ENCODE data around the gene CLDN18.

CLDN18 gene

DNA sequence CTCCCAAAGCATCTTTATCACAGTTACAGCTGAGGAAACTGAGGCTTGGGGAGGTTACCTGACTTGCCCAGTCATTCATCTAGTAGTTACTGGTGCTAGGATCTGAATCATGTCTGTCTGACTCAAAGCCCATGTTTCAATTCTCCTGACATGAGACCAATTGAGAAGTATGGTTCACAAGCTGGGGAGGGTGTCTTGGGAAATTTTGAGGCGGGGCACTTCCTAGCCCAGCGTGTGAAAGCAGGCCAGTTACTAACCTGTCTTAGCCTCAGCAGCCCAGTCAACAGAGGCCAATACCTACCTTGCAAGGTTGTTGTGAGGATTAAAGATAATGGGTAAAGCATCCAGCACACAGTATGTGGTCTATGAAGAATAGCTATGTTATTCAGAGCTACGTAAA is 37.0 kb downstream of the CLDN18 start:
- no peaks in the 10 kb centered on the region for H4K20me1 ChIP-seq (ENCODE audit: insufficient read depth, low read length)
- H3K9me2 ChIP-seq (ENCODE audit: low read depth, low read length), result no peaks in the 10 kb centered on the region
- no peak overlapping the region for H2AFZ ChIP-seq (ENCODE audit: low read length)
- no peaks in the 10 kb centered on the region for H3K36me3 ChIP-seq (ENCODE audit: insufficient read depth, low read length)
- H3K27ac ChIP-seq (ENCODE audit: low read depth, low read length, poor library complexity, severe bottlenecking), result no peak overlapping the region
- no peak overlapping the region for H3K4me3 ChIP-seq (ENCODE audit: low read depth, low read length, poor library complexity, severe bottlenecking)
- H3K4me1 ChIP-seq (ENCODE audit: insufficient read depth, low read length, severe bottlenecking), result no peaks in the 10 kb centered on the region
- no peaks in the 10 kb centered on the region for H3K79me2 ChIP-seq (ENCODE audit: insufficient read depth, low read length)
- TF ChIP-seq CTCF (IDR thresholded peaks at IDR 0.05; ENCODE audit: low read length) (no peak), EZH2 (IDR thresholded peaks at IDR 0.05; ENCODE audit: borderline replicate concordance, low read length) (no peak)
- no peak overlapping the region for H3K9ac ChIP-seq (ENCODE audit: low read length)
- H3F3A ChIP-seq (ENCODE audit: insufficient read depth, low read length), result no peaks in the 10 kb centered on the region
- no peak overlapping the region for H3K4me2 ChIP-seq (ENCODE audit: low read length)
- no peaks in the 10 kb centered on the region for H3K9me3 ChIP-seq (ENCODE audit: low read length)
- H3K27me3 ChIP-seq (ENCODE audit: insufficient read depth, low read length), result no peaks in the 10 kb centered on the region

GRCh38 chr3:138047596-138048158 is 37.7 kb downstream of the CLDN18 start:
- Histone ChIP-seq H4K20me1 (ENCODE audit: insufficient read depth, low read length) (no peaks in the 10 kb centered on the region), H3K9me2 (ENCODE audit: low read depth, low read length) (no peaks in the 10 kb centered on the region), H3K27ac (ENCODE audit: low read depth, low read length, poor library complexity, severe bottlenecking) (no peak overlapping the region), H3K79me2 (ENCODE audit: insufficient read depth, low read length) (no peaks in the 10 kb centered on the region), H3F3A (ENCODE audit: insufficient read depth, low read length) (no peaks in the 10 kb centered on the region), H3K27me3 (ENCODE audit: insufficient read depth, low read length) (no peaks in the 10 kb centered on the region), H3K4me1 (ENCODE audit: insufficient read depth, low read length, severe bottlenecking) (no peaks in the 10 kb centered on the region), H3K9me3 (ENCODE audit: low read length) (no peaks in the 10 kb centered on the region), H3K36me3 (ENCODE audit: insufficient read depth, low read length) (no peaks in the 10 kb centered on the region), H3K4me3 (ENCODE audit: low read depth, low read length, poor library complexity, severe bottlenecking) (no peak overlapping the region), H3K4me2 (ENCODE audit: low read length) (no peak overlapping the region), H2AFZ (ENCODE audit: low read length) (no peak overlapping the region), H3K9ac (ENCODE audit: low read length) (no peak overlapping the region)
- no peak for TF ChIP-seq CTCF (IDR thresholded peaks at IDR 0.05; ENCODE audit: low read length)
- no peak for TF ChIP-seq EZH2 (IDR thresholded peaks at IDR 0.05; ENCODE audit: borderline replicate concordance, low read length)

DNA sequence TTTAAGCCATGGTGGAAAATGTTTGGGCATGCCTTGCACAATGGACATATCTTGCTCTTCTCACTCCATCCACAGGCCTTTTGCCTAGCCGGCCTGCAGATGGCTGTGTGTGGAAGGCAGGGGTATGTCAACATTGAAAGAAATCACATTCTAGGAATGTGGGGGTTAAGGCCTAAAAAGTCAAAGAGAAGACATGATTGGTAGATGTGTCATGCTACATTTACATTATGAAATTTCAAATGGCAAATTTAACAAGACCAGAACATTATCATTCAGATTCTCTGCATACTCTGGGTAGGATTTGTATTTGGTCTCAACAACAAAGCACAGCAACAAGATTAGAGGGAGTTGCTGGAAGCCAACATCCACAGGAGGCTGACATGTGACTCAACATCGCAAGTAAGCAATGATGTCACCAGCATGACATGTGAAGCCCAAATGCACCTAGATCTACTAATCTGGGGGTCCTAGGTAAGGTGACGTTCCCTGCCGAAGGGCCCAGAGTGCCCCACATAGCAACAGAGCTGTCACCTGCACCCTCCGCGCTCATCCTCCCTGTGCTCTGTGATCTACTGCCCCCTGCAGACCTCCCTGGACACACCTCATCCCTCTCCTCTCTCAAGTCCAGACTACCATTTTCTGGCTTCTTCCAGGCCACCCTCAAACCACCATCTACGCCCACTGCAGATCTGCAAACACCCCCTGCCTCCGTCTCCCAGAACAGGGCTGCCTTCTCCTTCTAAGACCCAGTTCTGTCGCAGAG is 39.4 kb downstream of the CLDN18 start:
- TF ChIP-seq EZH2 (IDR thresholded peaks at IDR 0.05; ENCODE audit: borderline replicate concordance, low read length) (no peak), CTCF (IDR thresholded peaks at IDR 0.05; ENCODE audit: low read length) (peak; percentile 25; the same call in 1 of the 2 replicates)
- H3K79me2 ChIP-seq (ENCODE audit: insufficient read depth, low read length), result no peaks in the 10 kb centered on the region
- H3K4me3 ChIP-seq (ENCODE audit: low read depth, low read length, poor library complexity, severe bottlenecking), result no peak overlapping the region

More for the DNA sequence above, 39.4 kb downstream of the CLDN18 start:
- no peak overlapping the region for H3K27ac ChIP-seq (ENCODE audit: low read depth, low read length, poor library complexity, severe bottlenecking)
- H4K20me1 ChIP-seq (ENCODE audit: insufficient read depth, low read length), result no peaks in the 10 kb centered on the region
- no peak overlapping the region for H3K9ac ChIP-seq (ENCODE audit: low read length)
- H3K4me2 ChIP-seq (ENCODE audit: low read length), result no peak overlapping the region
- no peaks in the 10 kb centered on the region for H3K36me3 ChIP-seq (ENCODE audit: insufficient read depth, low read length)
- H3K4me1 ChIP-seq (ENCODE audit: insufficient read depth, low read length, severe bottlenecking), result no peaks in the 10 kb centered on the region
- H3F3A ChIP-seq (ENCODE audit: insufficient read depth, low read length), result no peaks in the 10 kb centered on the region
- no peaks in the 10 kb centered on the region for H3K27me3 ChIP-seq (ENCODE audit: insufficient read depth, low read length)
- no peaks in the 10 kb centered on the region for H3K9me2 ChIP-seq (ENCODE audit: low read depth, low read length)
- H2AFZ ChIP-seq (ENCODE audit: low read length), result no peak overlapping the region
- H3K9me3 ChIP-seq (ENCODE audit: low read length), result no peaks in the 10 kb centered on the region
